ENCODE data around the gene DNAJC27.

- TF ChIP-seq, protein P1, sequence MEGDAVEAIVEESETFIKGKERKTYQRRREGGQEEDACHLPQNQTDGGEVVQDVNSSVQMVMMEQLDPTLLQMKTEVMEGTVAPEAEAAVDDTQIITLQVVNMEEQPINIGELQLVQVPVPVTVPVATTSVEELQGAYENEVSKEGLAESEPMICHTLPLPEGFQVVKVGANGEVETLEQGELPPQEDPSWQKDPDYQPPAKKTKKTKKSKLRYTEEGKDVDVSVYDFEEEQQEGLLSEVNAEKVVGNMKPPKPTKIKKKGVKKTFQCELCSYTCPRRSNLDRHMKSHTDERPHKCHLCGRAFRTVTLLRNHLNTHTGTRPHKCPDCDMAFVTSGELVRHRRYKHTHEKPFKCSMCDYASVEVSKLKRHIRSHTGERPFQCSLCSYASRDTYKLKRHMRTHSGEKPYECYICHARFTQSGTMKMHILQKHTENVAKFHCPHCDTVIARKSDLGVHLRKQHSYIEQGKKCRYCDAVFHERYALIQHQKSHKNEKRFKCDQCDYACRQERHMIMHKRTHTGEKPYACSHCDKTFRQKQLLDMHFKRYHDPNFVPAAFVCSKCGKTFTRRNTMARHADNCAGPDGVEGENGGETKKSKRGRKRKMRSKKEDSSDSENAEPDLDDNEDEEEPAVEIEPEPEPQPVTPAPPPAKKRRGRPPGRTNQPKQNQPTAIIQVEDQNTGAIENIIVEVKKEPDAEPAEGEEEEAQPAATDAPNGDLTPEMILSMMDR (IDR thresholded peaks at IDR 0.05) = no peak
- TF ChIP-seq POLR2A (IDR thresholded peaks at IDR 0.05) = no peak
Observed at GRCh38 chr2:24973812-24974211, 2.1 kb upstream of the DNAJC27 start.

Data from body of pancreas (tissue), 4 donors.